Neural progenitor cell (in vitro differentiated cells): ENCODE results near the gene SMTNL2. TPM values are rescaled to one million over a fixed set of nuclear protein-coding genes. Genes with fewer than 3 reads are reported as not detected.
"Not testable (repeated sequence)": the region's sequence is repeated elsewhere in the genome, so short reads cannot be mapped to it uniquely, and the experiment has no call there.

Experiments used
- DNase-seq: peaks from one replicate; pipeline ENCODE4 v3.0.0-alpha.2; 2016; ENCODE audit warnings: low spot score
- H2AFZ ChIP-seq: fragments of 200-600 bp; sonication (generic); replicated peaks from 2 replicates; pipeline ENCODE4 v1.6.1; 2016; ENCODE audit warnings: antibody characterized with exemption
- H3F3A ChIP-seq: fragments of 200-600 bp; sonication (generic); 2 replicates; pipeline ENCODE4 v1.6.1; 2016; ENCODE audit warnings: antibody characterized with exemption, low read depth
- H3K27ac ChIP-seq: fragments of 200-600 bp; sonication (generic); 2 replicates; pipeline ENCODE4 v1.5.1; 2016; ENCODE audit warnings: mild to moderate bottlenecking
- H3K27me3 ChIP-seq: fragments of 200-600 bp; sonication (generic); 2 replicates; pipeline ENCODE4 v1.6.1; 2016; ENCODE audit warnings: mild to moderate bottlenecking, moderate library complexity
- H3K36me3 ChIP-seq: fragments of 200-600 bp; sonication (generic); 2 replicates; pipeline ENCODE4 v1.5.1; 2016
- H3K4me1 ChIP-seq: fragments of 200-600 bp; sonication (generic); 2 replicates; pipeline ENCODE4 v1.6.1; 2016; ENCODE audit warnings: mixed run types
- H3K4me2 ChIP-seq: fragments of 200-600 bp; sonication (generic); 2 replicates; pipeline ENCODE4 v1.6.1; 2016
- H3K4me3 ChIP-seq: fragments of 200-600 bp; sonication (generic); 2 replicates; pipeline ENCODE4 v1.5.1; 2016
- H3K79me2 ChIP-seq: fragments of 200-600 bp; sonication (generic); 2 replicates; pipeline ENCODE4 v1.6.1; 2016; ENCODE audit warnings: low read depth
- H3K9ac ChIP-seq: fragments of 200-600 bp; sonication (generic); 2 replicates; pipeline ENCODE4 v1.6.1; 2016
- H3K9me3 ChIP-seq: fragments of 200-600 bp; sonication (generic); 2 replicates; pipeline ENCODE4 v1.5.1; 2016; ENCODE audit warnings: low read depth
- H4K20me1 ChIP-seq: fragments of 200-600 bp; sonication (generic); 2 replicates; pipeline ENCODE4 v1.6.1; 2016; ENCODE audit warnings: low read depth
- H3K27ac Mint-ChIP-seq: 3 replicates; pipeline ENCODE4 v1.8.0; 2021; ENCODE audit warnings: mixed read lengths
- H3K27me3 Mint-ChIP-seq: 2 replicates; pipeline ENCODE4 v1.8.0; 2022; ENCODE audit warnings: low read depth, mild to moderate bottlenecking, inconsistent platforms, moderate library complexity, mixed read lengths; ENCODE audit not compliant: insufficient read depth
- H3K36me3 Mint-ChIP-seq: 3 replicates; pipeline ENCODE4 v1.8.0; 2021; ENCODE audit warnings: mixed read lengths
- H3K4me1 Mint-ChIP-seq: 3 replicates; pipeline ENCODE4 v1.8.0; 2021; ENCODE audit warnings: mixed read lengths
- H3K4me3 Mint-ChIP-seq: 3 replicates; pipeline ENCODE4 v1.8.0; 2021; ENCODE audit warnings: mild to moderate bottlenecking, moderate library complexity, mixed read lengths
- H3K9me3 Mint-ChIP-seq: 3 replicates; pipeline ENCODE4 v1.8.0; 2020; ENCODE audit warnings: mixed read lengths
- CTCF ChIP-seq: fragments of 200-600 bp; sonication (generic); IDR thresholded peaks from 2 replicates; pipeline ENCODE4 v1.5.1; 2017; ENCODE audit warnings: antibody characterized with exemption, mild to moderate bottlenecking
- EZH2 ChIP-seq: fragments of 200-600 bp; sonication (generic); IDR thresholded peaks from 2 replicates; pipeline ENCODE4 v1.6.1; 2017; ENCODE audit warnings: antibody characterized with exemption, mild to moderate bottlenecking, moderate library complexity
- EZH2phosphoT487 ChIP-seq: fragments of 200-600 bp; sonication (generic); IDR thresholded peaks from 2 replicates; pipeline ENCODE4 v1.6.1; 2017; ENCODE audit warnings: antibody characterized with exemption
- total RNA-seq: library from RNA; depleted of rRNA; stranded (reverse); fragments of >200 nt; gene quantifications from 2 replicates; pipeline ENCODE4 v1.2.3, GENCODE V29; 2015; ENCODE audit warnings: low replicate concordance

The SMTNL2 gene
- total RNA-seq, 1 donor from 2014 or later, result 3.0 TPM

- Histone ChIP-seq H3K27ac (no peak overlapping the region), H3K4me3 (no peak overlapping the region), H3K36me3 (no peaks in the 10 kb centered on the region), H3K9me3 (no peaks in the 10 kb centered on the region), H3K79me2 (no peaks in the 10 kb centered on the region), H3K27me3 (peaks cover 60% of the 10 kb centered on the region), H3F3A (peaks cover 3% of the 10 kb centered on the region), H2AFZ (no peak overlapping the region), H3K4me2 (no peak overlapping the region), H3K9ac (no peak overlapping the region), H4K20me1 (peaks cover 8% of the 10 kb centered on the region), H3K4me1 (peaks cover 11% of the 10 kb centered on the region)
- Mint-ChIP-seq H3K27me3 (peaks cover 51% of the 10 kb centered on the region), H3K36me3 (no peaks in the 10 kb centered on the region), H3K4me3 (no peak overlapping the region), H3K27ac (no peak overlapping the region), H3K4me1 (peaks cover 29% of the 10 kb centered on the region), H3K9me3 (no peaks in the 10 kb centered on the region)
- no peak for DNase-seq
- TF ChIP-seq EZH2phosphoT487 (no peak), CTCF (no peak), EZH2 (no peak)
Observed at GRCh38 chr17:4636474-4637100, 52.3 kb downstream of the SMTNL2 start.

- not testable (repeated sequence) for H3K9me3 Mint-ChIP-seq, H3K79me2 ChIP-seq, DNase-seq, H3K4me3 ChIP-seq, H3K27ac ChIP-seq, H3K27ac Mint-ChIP-seq, H3K9ac ChIP-seq, H4K20me1 ChIP-seq, H3K9me3 ChIP-seq, H3K36me3 Mint-ChIP-seq, H2AFZ ChIP-seq, H3K4me2 ChIP-seq, H3F3A ChIP-seq, H3K36me3 ChIP-seq
- Mint-ChIP-seq H3K27me3 (peaks cover 65% of the 10 kb centered on the region), H3K4me1 (peaks cover 33% of the 10 kb centered on the region), H3K4me3 (peak overlapping the region; percentile 67)
- peaks cover 82% of the 10 kb centered on the region for H3K27me3 ChIP-seq
- H3K4me1 ChIP-seq, result peaks cover 24% of the 10 kb centered on the region
Observed at GRCh38 chr17:4638766-4639165, 54.4 kb downstream of the SMTNL2 start.

GRCh38 chr17:4639301-4640059, 55.2 kb downstream of the SMTNL2 start:
- Histone ChIP-seq H3K27me3 (peaks cover 89% of the 10 kb centered on the region), H3K4me2 (peak overlapping the region; percentile 71), H3K4me1 (peaks cover 24% of the 10 kb centered on the region), H3K4me3 (peak overlapping the region; percentile 39)
- H3K9ac ChIP-seq, H3K27ac Mint-ChIP-seq, H3K36me3 Mint-ChIP-seq, H3K36me3 ChIP-seq, H3K9me3 ChIP-seq, H3F3A ChIP-seq, H3K27ac ChIP-seq, H3K9me3 Mint-ChIP-seq, H3K79me2 ChIP-seq, H2AFZ ChIP-seq, H4K20me1 ChIP-seq: not testable (repeated sequence)
- peaks cover 64% of the 10 kb centered on the region for H3K27me3 Mint-ChIP-seq
- DNase-seq, result peak; percentile 83
- peaks cover 33% of the 10 kb centered on the region for H3K4me1 Mint-ChIP-seq
- H3K4me3 Mint-ChIP-seq, result peak overlapping the region; percentile 67
- peak; percentile 27 for TF ChIP-seq EZH2phosphoT487
- peak; percentile 60 for TF ChIP-seq EZH2
- peak; percentile 30 for TF ChIP-seq CTCF
